GM12874 (cell line): ENCODE results near the gene SLC48A1.

Experiments
- TF ChIP-seq, protein P1 (sequence below): IDR thresholded peaks from 2 replicates; pipeline ENCODE4 v1.5.1; 2011; ENCODE audit warnings: low read depth, mild to moderate bottlenecking, control low read depth, low read length, moderate library complexity; ENCODE audit not compliant: insufficient read depth

The SLC48A1 gene

GRCh38 chr12:47733142-47733541 is 39.9 kb upstream of the SLC48A1 start:
- TF ChIP-seq, protein P1, sequence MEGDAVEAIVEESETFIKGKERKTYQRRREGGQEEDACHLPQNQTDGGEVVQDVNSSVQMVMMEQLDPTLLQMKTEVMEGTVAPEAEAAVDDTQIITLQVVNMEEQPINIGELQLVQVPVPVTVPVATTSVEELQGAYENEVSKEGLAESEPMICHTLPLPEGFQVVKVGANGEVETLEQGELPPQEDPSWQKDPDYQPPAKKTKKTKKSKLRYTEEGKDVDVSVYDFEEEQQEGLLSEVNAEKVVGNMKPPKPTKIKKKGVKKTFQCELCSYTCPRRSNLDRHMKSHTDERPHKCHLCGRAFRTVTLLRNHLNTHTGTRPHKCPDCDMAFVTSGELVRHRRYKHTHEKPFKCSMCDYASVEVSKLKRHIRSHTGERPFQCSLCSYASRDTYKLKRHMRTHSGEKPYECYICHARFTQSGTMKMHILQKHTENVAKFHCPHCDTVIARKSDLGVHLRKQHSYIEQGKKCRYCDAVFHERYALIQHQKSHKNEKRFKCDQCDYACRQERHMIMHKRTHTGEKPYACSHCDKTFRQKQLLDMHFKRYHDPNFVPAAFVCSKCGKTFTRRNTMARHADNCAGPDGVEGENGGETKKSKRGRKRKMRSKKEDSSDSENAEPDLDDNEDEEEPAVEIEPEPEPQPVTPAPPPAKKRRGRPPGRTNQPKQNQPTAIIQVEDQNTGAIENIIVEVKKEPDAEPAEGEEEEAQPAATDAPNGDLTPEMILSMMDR: no peak

DNA sequence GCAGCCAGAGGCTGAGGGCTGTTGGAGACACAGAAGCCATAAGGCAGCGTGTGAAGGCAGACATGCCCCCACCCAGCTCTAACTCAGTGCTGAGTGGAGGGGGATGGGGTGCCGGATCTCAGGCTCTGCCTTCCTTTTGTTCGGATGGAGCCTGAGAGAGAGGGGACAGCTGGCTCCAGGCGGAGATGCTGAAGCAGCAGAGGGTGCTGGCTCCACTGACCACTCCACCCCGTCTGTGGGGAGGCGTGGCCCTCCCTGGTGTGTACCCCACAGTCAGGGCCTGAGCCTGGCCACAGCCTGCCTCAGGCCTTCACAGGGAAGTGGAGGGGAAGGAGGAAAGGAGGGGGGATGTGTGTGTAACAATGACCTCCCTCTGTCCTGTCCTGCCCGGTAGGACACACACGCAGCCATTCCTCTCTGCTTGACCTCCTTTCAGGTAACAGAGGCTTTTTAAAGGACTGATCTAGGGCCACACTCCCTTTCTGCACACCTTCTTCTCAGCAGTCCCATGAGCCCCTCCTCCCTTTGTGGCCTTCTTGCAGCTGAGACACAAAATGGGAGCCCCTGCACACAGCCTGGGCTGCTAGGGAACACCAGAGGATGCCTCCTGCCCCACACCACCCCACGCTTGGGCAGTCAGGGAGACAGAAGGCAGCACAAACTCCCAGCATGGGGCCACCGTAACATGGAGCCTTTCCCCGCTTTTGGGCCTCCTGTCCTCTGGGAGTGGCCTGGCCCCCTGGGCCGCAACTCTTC is 38.1 kb upstream of the SLC48A1 start:
- TF ChIP-seq, protein P1: no peak

- TF ChIP-seq, protein P1: no peak
These were observed 37.4 kb upstream of the SLC48A1 start for GRCh38 chr12:47735649-47736048.

- TF ChIP-seq, protein P1: no peak
These were observed 36.8 kb upstream of the SLC48A1 start for GRCh38 chr12:47736216-47736615.

DNA sequence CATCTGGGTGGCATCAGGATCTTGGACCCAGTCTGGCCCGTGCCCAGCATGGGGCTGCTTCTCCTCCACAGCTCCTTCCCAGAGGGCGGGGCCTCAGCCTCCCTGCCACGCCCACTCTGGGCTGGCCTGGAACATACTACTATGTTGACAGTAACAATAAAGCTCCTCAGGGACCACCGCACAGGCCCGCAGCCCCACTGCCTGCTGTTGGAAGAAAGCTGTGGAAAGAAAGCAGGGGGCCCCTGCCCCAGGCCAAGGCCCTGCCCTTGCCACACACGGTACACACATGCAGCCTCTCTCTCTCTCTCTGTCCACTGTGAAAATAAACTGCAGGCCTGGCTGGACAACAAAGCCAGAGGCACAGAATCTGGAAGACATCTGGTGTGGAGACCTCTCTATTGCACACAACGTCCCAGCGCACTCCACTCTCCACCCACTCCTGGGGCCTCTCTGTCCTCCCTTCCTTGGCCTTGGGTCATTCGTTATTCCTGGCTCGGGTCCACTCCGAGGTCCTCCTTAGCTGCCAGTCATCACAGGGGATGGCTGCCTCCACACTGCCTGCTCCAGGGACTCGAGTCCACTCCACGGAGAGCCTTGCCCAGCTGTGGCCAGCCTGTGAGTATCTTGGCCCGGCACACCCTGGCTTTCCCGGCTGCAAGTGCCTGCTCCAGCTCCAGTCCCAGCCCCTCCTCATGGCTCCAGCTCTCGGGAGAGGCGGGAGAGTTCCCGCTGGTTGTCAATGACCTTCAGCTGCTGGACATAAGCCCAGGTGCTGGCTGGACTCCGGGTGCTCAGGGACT is 36.0 kb upstream of the SLC48A1 start:
- TF ChIP-seq, protein P1: no peak

- TF ChIP-seq, protein P1: no peak
These were observed 35.0 kb upstream of the SLC48A1 start for GRCh38 chr12:47737936-47738594.

DNA sequence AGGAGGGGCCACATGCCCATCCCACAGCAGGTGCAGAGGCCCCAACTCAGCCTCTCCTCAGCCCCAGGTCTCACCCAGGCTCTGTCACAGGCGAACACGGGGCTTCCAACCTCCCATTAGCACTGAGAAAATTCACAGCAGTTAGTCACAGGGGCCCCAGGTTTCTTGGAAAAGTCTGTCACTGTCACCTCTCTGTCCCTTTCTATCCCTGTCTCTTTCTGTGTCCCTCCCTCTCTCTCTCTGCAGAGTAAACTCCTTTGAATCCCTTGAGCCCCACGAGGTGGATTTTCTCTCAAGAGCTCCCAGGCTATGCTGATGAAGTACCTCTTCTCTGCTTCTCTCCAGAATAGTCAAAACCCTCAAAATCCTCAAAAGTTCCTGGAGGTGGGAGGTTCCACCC is 33.7 kb upstream of the SLC48A1 start:
- TF ChIP-seq, protein P1: no peak
